G401 (cell line): Measurements from ENCODE around the gene MCHR2. TPM values are rescaled to one million over a fixed set of nuclear protein-coding genes. Genes with fewer than 3 reads are reported as not detected.
"Not testable (repeated sequence)": the region's sequence is repeated elsewhere in the genome, so short reads cannot be mapped to it uniquely, and the experiment has no call there.

Source experiments
- DNase-seq: peaks from one replicate; pipeline ENCODE4 v3.0.0-alpha.2; 2015; ENCODE audit warnings: low spot score
- in situ Hi-C: cut with HindIII; loops from 2 replicates; pipeline ENCODE4 v1.10.0; 2016; ENCODE audit warnings: low sequenced_read_pairs, mixed read lengths
- total RNA-seq: library from RNA; depleted of rRNA; stranded (reverse); fragments of >200 nt; shearing (Covaris generic); gene quantifications from 2 replicates; pipeline ENCODE4 v1.2.3, GENCODE V29; 2014; rRNA removed

Gene MCHR2
- total RNA-seq = not detected in 2 replicates

- in situ Hi-C loops = no loop called here
- no peak for DNase-seq
These were observed at the start of gene MCHR2 for GRCh38 chr6:99993533-99994251. TSS of gene MCHR2 (minus strand) at chr6:99994223. CDS start at chr6:99956147, 38,076 bp downstream.

GRCh38 chr6:100038546-100038945 lies 44.5 kb upstream of the MCHR2 start:
- in situ Hi-C loops, DNase-seq: not testable (repeated sequence)

GRCh38 chr6:100035873-100036653 lies 42.0 kb upstream of the MCHR2 start:
- in situ Hi-C loops = no loop called here
- no peak for DNase-seq

- no peak for DNase-seq
- in situ Hi-C loops = no loop called here
These were observed 29.8 kb upstream of the MCHR2 start for GRCh38 chr6:100023798-100024197.

GRCh38 chr6:100022847-100023246 lies 28.8 kb upstream of the MCHR2 start:
- in situ Hi-C loops = no loop called here
- DNase-seq = no peak

- DNase-seq = no peak
- in situ Hi-C loops = no loop called here
These were observed 14.8 kb upstream of the MCHR2 start for GRCh38 chr6:100008857-100009256.

GRCh38 chr6:100001915-100002388 lies 7.9 kb upstream of the MCHR2 start:
- DNase-seq = peak; percentile 63
- in situ Hi-C loops = no loop called here

- DNase-seq = no peak
- in situ Hi-C loops = no loop called here
These were observed 3.1 kb upstream of the MCHR2 start for GRCh38 chr6:99997141-99997540.

- DNase-seq = no peak
- in situ Hi-C loops = no loop called here
These were observed 1.9 kb upstream of the MCHR2 start for GRCh38 chr6:99995916-99996315.

- no peak for DNase-seq
- in situ Hi-C loops = no loop called here
These were observed 884 bp downstream of the MCHR2 start for GRCh38 chr6:99993146-99993532.

- DNase-seq = no peak
- in situ Hi-C loops = no loop called here
These were observed 2.1 kb downstream of the MCHR2 start for GRCh38 chr6:99991955-99992354.

- no peak for DNase-seq
- in situ Hi-C loops = no loop called here
These were observed 13.3 kb downstream of the MCHR2 start for GRCh38 chr6:99980741-99981140.

- DNase-seq = no peak
- in situ Hi-C loops = no loop called here
These were observed 14.1 kb downstream of the MCHR2 start for GRCh38 chr6:99979953-99980352.

- DNase-seq = no peak
- in situ Hi-C loops = no loop called here
These were observed 27.0 kb downstream of the MCHR2 start for GRCh38 chr6:99967052-99967451.

GRCh38 chr6:99960027-99960426 lies 34.0 kb downstream of the MCHR2 start:
- in situ Hi-C loops = no loop called here
- no peak for DNase-seq

GRCh38 chr6:99951016-99951805 lies 42.8 kb downstream of the MCHR2 start:
- no peak for DNase-seq
- in situ Hi-C loops = no loop called here

- in situ Hi-C loops = no loop called here
- no peak for DNase-seq
These were observed 48.0 kb downstream of the MCHR2 start for GRCh38 chr6:99946005-99946404.

- in situ Hi-C loops = no loop called here
- DNase-seq = no peak
These were observed 50.2 kb downstream of the MCHR2 start for GRCh38 chr6:99943846-99944245.

- in situ Hi-C loops = no loop called here
- no peak for DNase-seq
These were observed 53.4 kb downstream of the MCHR2 start for GRCh38 chr6:99940582-99940981.

GRCh38 chr6:99933129-99933528 lies 60.9 kb downstream of the MCHR2 start:
- in situ Hi-C loops = no loop called here
- DNase-seq = no peak
